Fibroblast of lung (primary cell): ENCODE results near the gene MYOT. TPM values are rescaled to one million over a fixed set of nuclear protein-coding genes. Genes with fewer than 3 reads are reported as not detected.
"Not testable (repeated sequence)": the region's sequence is repeated elsewhere in the genome, so short reads cannot be mapped to it uniquely, and the experiment has no call there.

Experiments used
- DNase-seq, 2 donors: peaks; one replicate each; pipeline versions ENCODE4 v3.0.0 to v3.0.0-alpha.2; 2010; ENCODE audit warnings: low read depth in 2 of 2
- H2AFZ ChIP-seq: 2 replicates; pipeline ENCODE4 v1.5.1; 2012; ENCODE audit warnings: low read length, control low read depth, inconsistent platforms
- H3K27ac ChIP-seq: 2 replicates; pipeline ENCODE4 v1.5.1; 2011; ENCODE audit warnings: low read length, control low read depth; ENCODE audit not compliant: insufficient read depth
- H3K27me3 ChIP-seq: 2 replicates; pipeline ENCODE4 v1.5.1; 2011; ENCODE audit warnings: mild to moderate bottlenecking, low read length; ENCODE audit not compliant: control insufficient read depth, insufficient read depth
- H3K36me3 ChIP-seq: 2 replicates; pipeline ENCODE4 v1.5.1; 2011; ENCODE audit warnings: low read length; ENCODE audit not compliant: control insufficient read depth, insufficient read depth
- H3K4me1 ChIP-seq: 2 replicates; pipeline ENCODE4 v1.5.1; 2011; ENCODE audit warnings: low read length; ENCODE audit not compliant: control insufficient read depth, insufficient read depth; ENCODE audit errors: extremely low read depth
- H3K4me2 ChIP-seq: 2 replicates; pipeline ENCODE4 v1.5.1; 2011; ENCODE audit warnings: low read length, control low read depth; ENCODE audit not compliant: insufficient read depth; ENCODE audit errors: extremely low read depth
- H3K4me3 ChIP-seq, 4 experiments: fragments of 200-600 bp in 1 of 4; sonication (generic) in 1 of 4; replicated peaks in 1 of 4; 2 replicates each; pipeline ENCODE4 v1.5.1; 2011 to 2016; ENCODE audit warnings: low read length in 4 of 4, low read depth in 3 of 4, mild to moderate bottlenecking in 3 of 4, control low read depth in 2 of 4, inconsistent platforms in 1 of 4, mixed read lengths in 1 of 4; ENCODE audit not compliant: insufficient read depth in 1 of 4; ENCODE audit errors: control extremely low read depth in 1 of 4
- H3K79me2 ChIP-seq: 2 replicates; pipeline ENCODE4 v1.5.1; 2012; ENCODE audit warnings: mild to moderate bottlenecking, low read length, inconsistent platforms; ENCODE audit not compliant: control insufficient read depth, insufficient read depth
- H3K9ac ChIP-seq: 2 replicates; pipeline ENCODE4 v1.5.1; 2011; ENCODE audit warnings: mild to moderate bottlenecking, low read length, control low read depth; ENCODE audit not compliant: insufficient read depth
- H3K9me3 ChIP-seq: 2 replicates; pipeline ENCODE4 v1.5.1; 2012; ENCODE audit warnings: low read depth, low read length; ENCODE audit not compliant: control insufficient read depth, insufficient read depth
- H4K20me1 ChIP-seq: 2 replicates; pipeline ENCODE4 v1.5.1; 2011; ENCODE audit warnings: low read length; ENCODE audit not compliant: control insufficient read depth, insufficient read depth; ENCODE audit errors: extremely low read depth
- CTCF ChIP-seq, 2 donors: IDR thresholded peaks in 1 of 2; conservative IDR thresholded peaks in 1 of 2; 1 replicate in 1 of 2; 2 replicates in 1 of 2; pipeline ENCODE4 v1.5.1; 2011 to 2012; ENCODE audit warnings: low read length in 2 of 2, control low read depth in 1 of 2, inconsistent platforms in 1 of 2, low read depth in 1 of 2, mild to moderate bottlenecking in 1 of 2
- EZH2 ChIP-seq: IDR thresholded peaks from 2 replicates; pipeline ENCODE4 v1.5.1; 2012; ENCODE audit warnings: low read length, control low read depth, mild to moderate bottlenecking; ENCODE audit errors: missing control alignments
- polyA plus RNA-seq, 2 donors: library from polyadenylated mRNA; depleted of rRNA in 1 of 2; stranded (reverse) in 1 of 2; unstranded in 1 of 2; fragments of >200 nt; gene quantifications; 2 replicates each; pipeline ENCODE4 v1.2.1, GENCODE V29; 2011 to 2012; ENCODE audit warnings: missing spikeins in 1 of 2
- total RNA-seq: library from RNA; depleted of rRNA; stranded (reverse); fragments of >200 nt; gene quantifications from 2 replicates; pipeline ENCODE4 v1.2.1, GENCODE V29; 2014

The MYOT gene
- total and polyA plus RNA-seq, 2 donors (not counting 1 experiment from before 2014, with no cell fraction given), result not detected

GRCh38 chr5:137843676-137844299, 23.9 kb upstream of the MYOT start:
- Histone ChIP-seq H3K27me3 (no peaks in the 10 kb centered on the region), H3K9ac (no peak overlapping the region), H3K79me2 (no peaks in the 10 kb centered on the region), H4K20me1 (no peaks in the 10 kb centered on the region), H3K4me1 (no peaks in the 10 kb centered on the region), H3K4me2 (no peak overlapping the region), H3K9me3 (no peaks in the 10 kb centered on the region), H3K27ac (no peak overlapping the region), H2AFZ (no peak overlapping the region), H3K4me3 (no peak overlapping the region), H3K36me3 (no peaks in the 10 kb centered on the region)
- DNase-seq, result no peak
- TF ChIP-seq CTCF (conservative IDR thresholded peaks at IDR 0.05 in 1 of 2, IDR thresholded peaks at IDR 0.05 in 1 of 2; ENCODE audit: low read depth in 1 of 2, low read length in 2 of 2) (no peak), EZH2 (no peak)

GRCh38 chr5:137845472-137845871, 22.2 kb upstream of the MYOT start:
- no peaks in the 10 kb centered on the region for H3K36me3 ChIP-seq
- no peak for DNase-seq
- H2AFZ ChIP-seq, result no peak overlapping the region
- H3K4me1 ChIP-seq, result no peaks in the 10 kb centered on the region
- H3K27me3 ChIP-seq, result no peaks in the 10 kb centered on the region
- H3K4me2 ChIP-seq, result no peak overlapping the region
- TF ChIP-seq EZH2, result no peak
- no peak for TF ChIP-seq CTCF (conservative IDR thresholded peaks at IDR 0.05 in 1 of 2, IDR thresholded peaks at IDR 0.05 in 1 of 2; ENCODE audit: low read depth in 1 of 2, low read length in 2 of 2)
- H4K20me1 ChIP-seq, result no peaks in the 10 kb centered on the region
- no peaks in the 10 kb centered on the region for H3K9me3 ChIP-seq
- no peaks in the 10 kb centered on the region for H3K79me2 ChIP-seq
- H3K27ac ChIP-seq, result no peak overlapping the region
- H3K9ac ChIP-seq, result no peak overlapping the region
- no peak overlapping the region for H3K4me3 ChIP-seq

GRCh38 chr5:137847687-137848086, 20.0 kb upstream of the MYOT start:
- DNase-seq, result no peak
- Histone ChIP-seq H3K79me2 (no peaks in the 10 kb centered on the region), H3K4me1 (no peaks in the 10 kb centered on the region), H3K27me3 (no peaks in the 10 kb centered on the region), H2AFZ (no peak overlapping the region), H3K9me3 (no peaks in the 10 kb centered on the region), H3K9ac (no peak overlapping the region), H3K36me3 (no peaks in the 10 kb centered on the region), H4K20me1 (no peaks in the 10 kb centered on the region), H3K4me3 (no peak overlapping the region), H3K27ac (no peak overlapping the region), H3K4me2 (no peak overlapping the region)
- no peak for TF ChIP-seq EZH2
- TF ChIP-seq CTCF (conservative IDR thresholded peaks at IDR 0.05 in 1 of 2, IDR thresholded peaks at IDR 0.05 in 1 of 2; ENCODE audit: low read depth in 1 of 2, low read length in 2 of 2), result no peak

- not testable (repeated sequence) for H3K4me3 ChIP-seq, H3K36me3 ChIP-seq, H3K79me2 ChIP-seq, H4K20me1 ChIP-seq, H3K4me1 ChIP-seq, DNase-seq, H3K27ac ChIP-seq, H3K4me2 ChIP-seq, H3K9ac ChIP-seq, H3K9me3 ChIP-seq, H3K27me3 ChIP-seq, H2AFZ ChIP-seq
Measured at GRCh38 chr5:137853165-137853564, 14.5 kb upstream of the MYOT start.
